GM18502 (cell line): ENCODE data around the gene ADA.
A peak's percentile ranks its signal among the peaks of the same experiment; 100 is the strongest.

ENCODE experiments used
- ATAC-seq: cut with Tn5 transposase; IDR thresholded peaks from one replicate; pipeline ENCODE4 v1.9.1; 2021; ENCODE audit warnings: mild to moderate bottlenecking; ENCODE audit not compliant: unreplicated experiment, poor library complexity

ADA gene

DNA sequence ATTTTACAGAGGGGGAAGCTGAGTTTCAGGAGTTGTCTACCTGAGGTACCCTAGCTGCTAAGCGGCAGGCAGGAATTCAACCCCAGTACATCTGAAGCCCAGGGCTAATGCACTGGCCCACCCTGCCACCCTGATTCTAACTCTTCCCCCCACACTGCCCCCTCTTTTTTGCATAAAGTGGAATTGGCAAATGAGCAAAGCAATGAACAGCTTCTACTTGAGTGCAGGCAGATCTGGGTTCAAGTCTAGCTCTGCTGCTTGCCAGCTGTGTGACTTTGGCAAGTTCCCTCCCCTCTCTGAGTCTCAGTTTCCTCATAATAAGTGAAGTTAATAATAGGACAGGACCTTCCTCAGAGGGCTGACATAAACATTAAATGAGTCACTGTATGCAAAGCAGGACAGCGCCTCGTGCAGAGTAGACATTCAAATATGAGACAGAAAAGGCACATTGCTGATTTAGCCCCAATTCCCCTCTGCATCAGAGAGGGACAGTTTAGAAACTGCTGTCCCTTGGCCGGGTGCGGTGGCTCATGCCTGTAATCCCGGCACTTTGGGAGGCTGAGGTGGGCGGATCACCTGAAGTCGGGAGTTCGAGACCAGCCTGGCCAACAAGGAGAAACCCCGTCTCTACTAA, 4.7 kb downstream of the ADA start:
- ATAC-seq: peak; percentile 50

DNA sequence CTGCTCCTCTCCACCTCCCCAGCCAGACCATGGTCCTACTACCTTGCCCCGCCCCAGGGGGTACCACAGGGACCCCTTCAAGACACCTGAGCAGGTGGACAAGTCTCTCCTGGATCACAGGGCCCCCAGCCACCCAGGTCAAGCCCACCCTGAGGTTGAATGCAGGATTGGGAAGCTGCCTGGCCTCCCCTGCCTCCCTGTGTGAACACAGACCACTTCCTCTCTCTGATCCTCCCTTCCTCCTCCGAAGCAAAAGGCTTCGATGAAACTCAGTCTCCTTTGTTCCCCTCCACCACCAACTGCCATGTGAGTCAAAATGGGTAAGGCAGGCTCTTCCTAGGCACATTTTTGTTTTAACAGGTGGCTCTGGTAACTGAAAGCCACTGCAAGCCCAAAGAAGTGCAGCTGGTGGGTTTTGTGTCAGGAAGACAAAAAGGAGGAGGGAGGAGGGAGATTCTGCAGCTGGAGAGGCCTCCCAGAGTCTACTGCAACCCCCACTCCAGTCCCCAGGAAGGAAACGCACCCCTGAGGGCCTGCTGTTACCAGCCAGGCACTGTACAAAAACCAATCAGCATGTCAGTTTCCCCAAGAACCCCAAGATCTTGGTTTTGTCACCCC, 5.4 kb downstream of the ADA start:
- ATAC-seq: peak; percentile 33

DNA sequence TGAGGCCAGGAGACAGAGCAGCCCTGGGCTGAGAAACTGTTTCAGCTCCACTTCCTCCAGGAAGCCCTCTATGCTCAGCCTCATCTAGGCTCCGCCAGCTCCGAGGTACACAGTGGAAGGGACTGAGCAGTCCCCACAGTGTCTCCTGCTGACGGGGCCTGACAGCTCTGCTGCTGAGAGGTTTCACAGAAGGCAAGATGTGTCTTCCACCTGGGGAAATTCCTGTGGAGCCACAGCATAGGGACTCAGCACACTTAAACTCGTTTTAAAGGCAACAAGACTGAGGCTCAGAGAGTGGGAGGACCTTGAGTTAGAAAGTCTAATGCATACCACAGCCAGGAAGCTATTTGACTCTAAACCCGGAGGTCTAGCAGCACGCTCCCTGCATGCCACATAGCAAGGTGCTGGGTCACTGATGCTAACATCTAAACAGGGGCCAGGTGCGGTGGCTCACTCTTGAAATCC, 6.8 kb downstream of the ADA start:
- ATAC-seq: no peak

DNA sequence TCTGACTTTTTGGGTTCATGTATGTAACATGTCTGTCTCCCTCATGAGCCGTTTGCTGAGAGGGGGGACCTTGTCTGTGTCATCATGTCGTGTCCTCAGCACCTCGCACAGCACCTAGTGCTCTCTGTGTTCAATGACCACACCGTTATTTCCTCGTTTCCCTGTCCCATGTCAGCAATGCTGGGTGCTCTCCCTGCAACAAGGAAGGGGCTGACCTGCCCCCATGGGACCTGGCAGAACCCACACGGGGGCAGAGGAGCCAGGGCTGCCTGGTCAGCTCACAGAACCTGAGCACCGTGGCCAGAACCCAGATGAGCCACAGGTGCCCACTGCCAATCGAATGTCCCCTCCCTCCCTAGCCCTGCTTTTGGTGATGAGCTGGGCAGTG, 7.3 kb downstream of the ADA start:
- no peak for ATAC-seq

DNA sequence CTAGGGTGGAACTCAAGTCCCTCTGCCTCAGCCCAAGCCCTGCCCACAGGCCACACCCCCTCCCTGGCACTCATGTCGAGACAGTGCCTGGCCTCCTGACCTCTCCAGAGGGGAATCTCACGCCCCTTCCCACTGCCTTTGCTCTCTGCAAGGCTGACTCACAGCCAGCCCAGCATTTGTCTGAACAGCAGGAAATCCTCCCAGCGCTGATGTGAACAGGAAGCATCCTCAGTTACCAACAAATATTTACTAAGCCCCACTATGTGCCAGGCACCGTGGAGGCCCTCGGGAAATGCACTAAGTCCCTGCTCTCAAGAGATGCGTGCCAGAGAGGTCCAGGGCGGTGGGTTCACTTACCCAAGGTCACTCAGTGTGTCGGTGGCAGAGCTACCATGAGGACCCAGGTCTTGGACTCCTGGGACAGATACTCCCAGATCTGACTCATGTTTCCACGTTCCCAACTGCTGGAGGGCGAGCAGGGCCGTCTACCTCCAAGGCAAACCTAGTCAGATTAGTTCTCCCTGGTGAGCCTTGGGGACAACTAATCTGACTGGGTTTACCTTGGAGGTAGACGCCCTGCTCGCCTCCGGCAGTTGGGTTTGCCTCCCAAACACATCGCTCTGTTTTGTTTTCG, 7.8 kb downstream of the ADA start:
- no peak for ATAC-seq

DNA sequence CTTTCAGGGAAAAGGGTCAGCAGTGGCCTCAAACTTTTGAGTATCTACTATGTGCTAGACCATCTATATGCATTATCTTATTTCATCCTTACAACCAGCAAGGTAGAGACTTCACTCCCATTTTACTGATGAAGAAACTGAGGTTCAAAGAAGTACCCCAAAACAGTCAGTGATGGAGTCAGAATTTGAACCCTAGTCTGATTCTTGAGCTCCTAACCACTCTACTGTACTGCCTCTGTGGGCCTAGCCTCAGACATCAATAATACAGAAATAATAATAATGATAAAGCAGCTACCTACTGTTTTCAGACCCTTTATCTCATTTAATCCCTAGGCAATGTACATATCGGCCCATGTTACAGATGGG, 8.4 kb downstream of the ADA start:
- no peak for ATAC-seq

DNA sequence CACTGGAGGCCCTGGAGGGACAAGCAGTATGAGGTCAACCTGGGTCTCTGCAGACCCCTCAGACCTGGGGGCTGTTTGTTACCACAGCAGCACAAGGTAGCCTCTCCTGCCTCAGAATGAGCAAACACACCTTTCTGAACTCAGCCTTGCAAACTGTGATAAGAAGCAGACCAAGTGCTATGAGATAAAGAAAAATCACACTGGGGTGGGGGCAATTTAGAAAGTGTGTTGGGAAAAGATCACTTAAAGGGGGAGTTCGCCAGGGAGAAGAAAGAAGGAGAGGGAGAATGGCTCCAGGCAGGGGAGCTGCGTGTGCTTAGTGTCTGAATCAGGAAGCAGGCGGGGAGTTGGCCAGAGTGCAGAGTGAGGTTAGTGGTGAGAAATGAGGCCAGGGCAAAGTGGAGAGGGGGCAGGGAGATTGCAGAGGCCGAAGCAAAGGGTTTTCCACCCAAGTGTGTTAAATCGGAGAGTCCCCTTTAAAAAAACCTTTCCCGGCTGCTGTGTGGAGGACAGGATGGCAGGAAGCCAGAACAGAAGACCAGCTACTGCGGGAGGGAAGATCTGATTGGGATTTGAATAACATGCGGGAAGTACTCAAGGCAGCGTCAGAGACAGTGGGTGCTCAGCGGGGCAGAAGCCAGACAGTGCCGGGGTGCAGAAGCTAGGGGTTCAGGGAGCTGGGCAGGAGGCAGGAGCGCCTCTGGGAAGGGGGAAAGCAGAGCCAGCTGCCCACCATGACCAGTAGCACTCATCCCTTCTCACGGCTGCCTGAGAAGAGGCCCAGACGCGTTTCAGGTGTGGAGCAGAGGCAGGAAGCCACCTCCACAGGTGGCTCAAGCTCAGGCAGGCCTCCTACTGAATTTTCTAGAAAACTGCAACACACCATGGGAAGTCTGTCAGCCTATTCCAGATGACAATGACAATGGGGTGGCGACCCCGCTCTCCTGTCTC, 9.0 kb downstream of the ADA start:
- no peak for ATAC-seq

DNA sequence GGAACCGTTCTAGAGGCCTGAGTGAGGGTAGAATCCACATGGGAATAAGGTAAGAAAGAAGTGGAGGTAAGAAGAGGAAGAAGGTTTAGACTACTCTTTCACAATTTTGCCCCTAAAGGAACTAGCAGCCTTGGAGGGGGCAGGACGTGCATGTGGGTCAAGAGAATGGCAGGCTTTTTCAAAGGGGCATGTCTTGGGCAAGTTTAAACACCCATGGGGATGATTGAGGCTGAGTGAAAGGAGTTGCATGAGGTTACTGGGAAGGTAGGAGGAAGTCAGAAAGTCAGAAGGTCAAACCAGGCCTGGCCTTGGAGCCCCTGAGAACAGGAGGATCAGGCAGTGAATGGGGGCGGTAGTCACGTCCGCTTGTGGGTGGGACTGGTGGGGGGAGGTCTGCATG, 10.2 kb downstream of the ADA start:
- no peak for ATAC-seq

DNA sequence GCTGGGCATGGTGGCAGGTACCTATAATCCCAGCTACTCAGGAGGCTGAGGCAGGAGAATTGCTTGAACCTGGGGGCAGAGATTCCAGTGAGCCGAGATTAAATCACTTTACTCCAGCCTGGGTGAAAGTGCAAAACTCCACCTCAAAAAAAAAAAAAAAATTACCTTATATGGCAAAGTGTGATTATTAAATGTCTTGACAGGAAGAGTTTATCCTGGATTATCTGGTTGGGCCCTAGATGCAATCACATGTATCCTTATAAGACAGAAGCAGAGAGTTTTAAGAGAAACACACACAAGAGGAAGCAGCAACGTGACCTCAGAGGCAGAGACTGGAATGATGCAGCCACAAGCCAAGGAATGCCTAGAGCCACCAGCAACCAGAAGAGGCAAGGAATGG, 11.0 kb downstream of the ADA start:
- ATAC-seq: no peak

DNA sequence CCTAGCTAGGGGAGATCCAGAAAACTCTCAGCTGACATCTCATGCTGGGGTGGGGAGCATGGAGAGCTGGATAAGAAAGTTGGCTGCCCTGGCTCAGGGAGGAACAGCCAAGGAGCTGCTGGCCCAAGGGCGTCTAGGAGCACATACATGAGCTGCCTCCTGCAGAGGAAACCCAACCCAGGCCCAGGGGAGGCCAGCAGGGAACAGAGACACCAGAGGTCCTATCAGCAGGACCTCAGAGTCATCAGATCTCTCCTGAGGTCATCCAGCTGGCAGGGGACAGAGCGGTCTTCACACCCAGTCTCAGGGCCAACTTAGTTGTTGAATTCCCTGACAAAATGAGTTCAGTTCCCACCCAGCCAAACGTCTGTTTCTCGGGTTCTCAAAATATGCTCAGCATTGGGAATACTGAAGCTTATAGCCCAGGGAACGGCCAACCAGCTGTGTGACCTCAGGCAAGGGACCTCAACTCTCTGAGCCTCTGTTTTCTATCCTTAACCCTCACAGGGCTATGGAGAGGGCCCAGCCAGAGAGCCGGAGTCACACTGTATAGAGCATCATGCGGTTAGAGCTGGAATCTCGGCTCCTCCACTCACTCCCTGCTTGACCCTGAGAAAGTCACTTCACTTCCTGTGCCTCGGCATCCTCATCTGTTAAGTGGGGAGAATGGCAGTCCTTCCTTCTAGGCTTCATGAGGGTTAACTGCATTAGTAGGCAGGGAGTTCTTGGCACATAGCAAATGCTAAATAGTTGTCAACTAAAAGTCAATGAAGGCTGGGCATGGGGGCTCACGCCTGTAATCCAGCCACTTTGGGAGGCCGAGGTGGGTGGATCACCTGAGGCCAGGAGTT, 13.8 kb downstream of the ADA start:
- no peak for ATAC-seq

DNA sequence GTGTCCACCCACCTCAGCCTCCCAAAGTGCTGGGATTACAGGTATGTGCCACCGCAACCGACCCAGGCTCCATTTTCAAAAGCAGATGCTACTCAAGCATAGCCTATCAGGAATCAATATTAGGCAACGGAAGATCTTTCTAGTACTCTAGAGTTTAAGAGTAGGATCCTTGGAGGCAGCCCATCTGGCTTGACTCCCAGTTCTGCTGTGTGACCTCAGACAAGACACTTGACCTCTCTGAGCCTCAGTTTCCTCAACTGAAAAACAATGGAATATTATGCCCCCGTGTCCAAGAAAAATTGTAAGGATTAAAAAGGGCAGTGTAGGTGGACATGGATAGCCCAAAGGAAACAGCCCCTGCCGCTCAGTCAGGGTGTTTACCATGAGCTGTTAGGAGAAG, 14.5 kb downstream of the ADA start:
- ATAC-seq: no peak

DNA sequence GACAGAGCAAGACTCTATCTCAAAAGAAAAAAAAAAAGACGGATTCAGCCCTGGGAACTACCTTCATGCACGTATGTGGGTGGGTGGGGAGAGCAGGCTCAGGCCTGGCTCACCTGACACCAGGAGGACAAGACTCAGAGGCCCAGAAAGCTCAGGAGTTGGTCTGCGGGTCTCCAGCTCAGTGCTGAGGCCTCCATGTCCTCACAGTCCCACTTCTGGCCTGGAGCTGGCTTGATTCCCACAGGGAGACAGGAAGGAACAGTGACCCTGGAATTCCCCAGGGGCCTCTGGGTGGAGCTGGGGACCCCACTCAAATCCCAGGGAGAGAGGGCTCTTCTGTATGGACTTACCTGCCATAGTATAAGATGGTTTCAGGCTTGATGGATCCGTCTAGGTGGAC, 15.6 kb downstream of the ADA start:
- no peak for ATAC-seq

DNA sequence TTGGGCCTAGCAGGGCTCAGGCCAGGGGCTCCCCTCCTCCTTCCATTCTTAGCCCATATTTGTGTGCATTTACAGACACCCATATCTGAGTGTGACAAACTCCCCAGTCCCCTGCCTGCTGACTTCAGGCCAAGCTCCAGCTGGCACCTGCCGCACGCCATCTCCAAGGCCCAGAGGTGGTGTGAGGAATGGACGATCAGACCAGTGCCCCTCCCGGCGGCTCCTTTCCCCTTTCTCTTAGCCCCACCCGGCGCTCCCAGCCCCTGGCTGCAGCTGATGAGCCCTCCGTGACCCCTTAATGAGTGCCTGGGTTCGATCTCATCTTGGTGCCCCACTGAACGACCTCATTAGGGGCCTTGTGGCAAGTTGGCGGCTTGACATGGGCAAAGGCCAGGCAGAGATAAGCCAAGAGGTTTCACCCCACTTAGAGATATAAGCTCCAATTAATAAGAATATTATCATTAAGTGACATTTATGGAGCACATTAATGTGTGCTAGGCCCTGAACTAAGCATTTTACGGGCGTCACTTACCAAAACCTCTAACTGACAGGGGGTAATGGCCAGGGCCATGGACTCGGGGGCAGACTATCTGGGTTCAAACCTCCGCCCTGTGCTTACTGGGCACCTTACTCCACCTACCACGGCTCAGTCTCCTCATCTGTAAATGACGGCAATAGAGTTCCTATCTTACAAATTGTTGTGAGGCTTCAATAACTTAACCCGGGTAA, 17.5 kb downstream of the ADA start:
- no peak for ATAC-seq

DNA sequence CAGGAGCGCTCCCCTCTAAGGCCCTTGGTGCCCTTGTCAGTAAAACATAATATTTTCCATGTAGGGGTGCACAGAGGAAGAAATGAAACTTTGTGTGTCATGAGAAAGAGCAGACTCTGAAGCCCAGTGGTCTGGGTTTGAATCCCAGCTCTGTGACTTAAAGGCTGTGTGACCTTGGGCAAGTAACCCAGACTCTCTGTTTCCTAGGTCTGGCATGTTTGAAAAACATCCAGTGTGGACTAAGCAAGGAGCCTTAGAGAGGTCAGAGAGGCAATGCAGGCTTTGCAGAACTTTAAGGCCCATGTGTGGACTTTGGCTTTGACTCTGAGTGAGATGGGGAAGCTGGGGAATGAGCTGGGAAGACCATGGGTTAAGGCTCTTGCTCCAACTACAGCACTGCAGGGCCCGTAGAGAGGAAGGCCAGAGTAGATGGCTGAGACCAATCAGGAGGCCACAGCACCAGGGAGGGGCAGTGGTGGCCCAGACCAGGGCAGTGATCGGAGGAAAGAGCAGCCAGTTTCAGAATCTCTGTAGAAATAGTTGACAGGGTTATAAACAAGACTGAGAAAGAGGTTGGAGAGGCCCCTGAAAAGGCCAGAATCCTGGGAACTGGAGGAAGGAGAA, 18.2 kb downstream of the ADA start:
- ATAC-seq: no peak

DNA sequence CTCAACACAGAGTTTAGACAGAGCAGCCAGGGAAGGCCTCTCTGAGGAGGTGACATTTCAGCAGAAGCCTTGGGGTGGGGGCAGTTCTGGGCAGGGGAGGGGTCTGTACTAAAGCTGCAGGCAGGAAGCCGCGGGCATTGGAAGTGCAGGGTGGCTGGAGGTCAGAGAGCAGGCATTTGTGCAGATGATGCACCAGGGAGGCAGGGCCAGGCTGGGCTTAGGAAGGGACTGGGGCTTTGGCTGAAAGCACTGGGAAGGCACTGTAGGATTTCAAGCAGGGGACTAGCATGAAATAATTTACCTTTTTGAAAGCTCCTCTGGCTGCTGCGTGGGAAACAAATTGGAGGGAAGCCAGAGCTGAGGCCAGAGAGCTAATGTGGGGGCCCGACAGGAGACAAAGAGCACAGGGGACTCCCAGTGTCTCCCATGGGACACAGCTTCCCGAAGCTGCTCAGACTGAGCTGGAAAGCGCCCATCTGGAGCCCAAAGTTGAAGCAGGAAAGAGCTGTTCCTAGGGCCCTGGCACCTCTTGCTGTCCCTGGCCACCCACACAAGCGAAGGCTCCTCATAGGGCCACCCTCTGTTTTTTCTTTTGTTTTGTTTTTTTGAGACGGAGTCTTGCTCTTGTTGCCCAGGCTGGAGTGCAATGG, 19.3 kb downstream of the ADA start:
- ATAC-seq: no peak

DNA sequence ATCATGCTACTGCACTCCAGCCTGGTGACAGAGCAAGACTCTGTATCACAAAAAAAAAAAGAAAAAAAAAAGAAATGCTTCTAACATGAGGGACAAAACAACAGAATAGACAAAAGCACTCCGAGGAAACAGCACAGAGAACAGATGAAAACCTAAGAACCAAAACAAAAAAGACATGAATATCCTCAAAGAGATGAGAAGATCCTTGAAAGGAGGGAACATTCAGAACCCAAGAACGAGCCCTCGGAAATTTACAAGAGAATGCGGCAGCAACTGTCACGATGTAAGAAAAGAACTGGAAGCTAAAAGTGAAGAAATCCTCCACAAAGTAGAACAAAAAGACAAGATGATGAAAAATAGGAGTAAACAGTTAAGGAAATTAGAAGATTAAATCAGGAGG, 21.2 kb downstream of the ADA start:
- ATAC-seq: no peak

DNA sequence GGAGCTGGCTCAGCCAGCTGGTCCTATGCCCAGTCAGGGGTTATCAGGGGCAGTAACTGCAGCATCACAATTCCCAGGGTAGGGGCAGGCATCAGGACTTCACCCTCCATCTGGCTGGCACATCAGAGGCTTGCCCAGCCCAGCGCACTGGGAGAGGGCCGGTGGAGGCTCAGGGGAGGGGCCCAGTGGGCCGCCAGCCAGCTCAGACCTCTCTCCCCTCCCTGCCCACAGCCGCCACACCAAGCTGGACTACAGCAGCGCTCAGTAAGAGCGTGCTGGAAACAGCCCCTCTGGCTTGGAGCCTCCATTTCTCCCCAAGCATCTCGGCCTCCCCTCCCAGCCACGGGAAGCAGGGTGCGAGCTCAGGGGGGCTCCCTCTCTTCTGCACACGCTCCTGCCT, 22.0 kb downstream of the ADA start:
- no peak for ATAC-seq

DNA sequence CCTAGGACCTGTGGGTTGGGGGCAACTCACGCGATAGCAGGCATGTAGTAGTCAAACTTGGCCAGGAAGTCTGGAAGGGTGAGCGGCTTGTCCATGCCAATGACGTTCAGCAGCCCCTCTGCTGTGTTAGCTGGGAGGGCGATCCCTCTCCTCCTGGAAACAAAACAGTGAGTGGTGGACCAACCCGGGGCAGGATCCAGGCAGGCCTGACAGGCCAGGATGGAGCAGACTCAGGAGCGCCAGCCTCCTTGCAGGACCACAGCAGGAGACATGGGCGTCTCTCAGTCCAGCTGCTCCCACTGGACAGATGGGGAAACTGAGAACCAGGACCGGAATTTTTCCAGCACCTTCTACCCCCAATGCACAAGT, 22.5 kb downstream of the ADA start:
- no peak for ATAC-seq
